ENCODE measurements around the gene TMEM253.

The TMEM253 gene

GRCh38 chr14:21090940-21091663, 9.8 kb upstream of the TMEM253 start:
- no peak for DNase-seq (ENCODE audit: low read depth, low spot score)
- Histone ChIP-seq H3K4me3 (ENCODE audit: low read length) (no peak overlapping the region), H3K9me3 (ENCODE audit: control insufficient read depth, insufficient read depth, low read length) (no peaks in the 10 kb centered on the region), H3K27me3 (ENCODE audit: control insufficient read depth, insufficient read depth, low read length) (no peaks in the 10 kb centered on the region), H3K4me1 (ENCODE audit: control insufficient read depth, insufficient read depth, low read length) (peaks cover 14% of the 10 kb centered on the region), H3K36me3 (ENCODE audit: control insufficient read depth, insufficient read depth, low read length) (peaks cover 31% of the 10 kb centered on the region), H3K27ac (ENCODE audit: low read length) (no peak overlapping the region)
- no CpG with 5 or more reads among the region's 45 CpGs for WGBS (ENCODE audit: insufficient coverage, insufficient read length)

GRCh38 chr14:21091821-21092272, 9.0 kb upstream of the TMEM253 start:
- Histone ChIP-seq H3K4me3 (ENCODE audit: low read length) (no peak overlapping the region), H3K36me3 (ENCODE audit: control insufficient read depth, insufficient read depth, low read length) (peaks cover 29% of the 10 kb centered on the region)

GRCh38 chr14:21092273-21093011, 8.4 kb upstream of the TMEM253 start:
- H3K4me1 ChIP-seq (ENCODE audit: control insufficient read depth, insufficient read depth, low read length): peaks cover 13% of the 10 kb centered on the region
- DNase-seq (ENCODE audit: low read depth, low spot score): no peak
- H3K27ac ChIP-seq (ENCODE audit: low read length): no peak overlapping the region
- WGBS (ENCODE audit: insufficient coverage, insufficient read length): no CpG with 5 or more reads among the region's 59 CpGs
- no peak overlapping the region for H3K4me3 ChIP-seq (ENCODE audit: low read length)
- no peaks in the 10 kb centered on the region for H3K27me3 ChIP-seq (ENCODE audit: control insufficient read depth, insufficient read depth, low read length)
- H3K36me3 ChIP-seq (ENCODE audit: control insufficient read depth, insufficient read depth, low read length): peaks cover 29% of the 10 kb centered on the region
- no peaks in the 10 kb centered on the region for H3K9me3 ChIP-seq (ENCODE audit: control insufficient read depth, insufficient read depth, low read length)

More at GRCh38 chr14:21091821-21092272, 9.0 kb upstream of the TMEM253 start:
- H3K4me1 ChIP-seq (ENCODE audit: control insufficient read depth, insufficient read depth, low read length): peaks cover 14% of the 10 kb centered on the region
- no peaks in the 10 kb centered on the region for H3K27me3 ChIP-seq (ENCODE audit: control insufficient read depth, insufficient read depth, low read length)
- no peak for DNase-seq (ENCODE audit: low read depth, low spot score)
- no peaks in the 10 kb centered on the region for H3K9me3 ChIP-seq (ENCODE audit: control insufficient read depth, insufficient read depth, low read length)
- no CpG with 5 or more reads among the region's 42 CpGs for WGBS (ENCODE audit: insufficient coverage, insufficient read length)
- H3K27ac ChIP-seq (ENCODE audit: low read length): no peak overlapping the region

GRCh38 chr14:21093018-21093417, 7.8 kb upstream of the TMEM253 start:
- DNase-seq (ENCODE audit: low read depth, low spot score): no peak
- no peaks in the 10 kb centered on the region for H3K9me3 ChIP-seq (ENCODE audit: control insufficient read depth, insufficient read depth, low read length)
- H3K36me3 ChIP-seq (ENCODE audit: control insufficient read depth, insufficient read depth, low read length): peaks cover 29% of the 10 kb centered on the region
- peaks cover 13% of the 10 kb centered on the region for H3K4me1 ChIP-seq (ENCODE audit: control insufficient read depth, insufficient read depth, low read length)
- H3K4me3 ChIP-seq (ENCODE audit: low read length): no peak overlapping the region
- no peaks in the 10 kb centered on the region for H3K27me3 ChIP-seq (ENCODE audit: control insufficient read depth, insufficient read depth, low read length)
- WGBS (ENCODE audit: insufficient coverage, insufficient read length): no CpG with 5 or more reads among the region's 36 CpGs
- H3K27ac ChIP-seq (ENCODE audit: low read length): no peak overlapping the region

- Histone ChIP-seq H3K4me1 (ENCODE audit: control insufficient read depth, insufficient read depth, low read length) (peaks cover 13% of the 10 kb centered on the region), H3K9me3 (ENCODE audit: control insufficient read depth, insufficient read depth, low read length) (no peaks in the 10 kb centered on the region), H3K27me3 (ENCODE audit: control insufficient read depth, insufficient read depth, low read length) (no peaks in the 10 kb centered on the region), H3K4me3 (ENCODE audit: low read length) (peak overlapping the region; percentile 14; the same call in 1 of the 2 replicates), H3K27ac (ENCODE audit: low read length) (peak overlapping the region; percentile 3), H3K36me3 (ENCODE audit: control insufficient read depth, insufficient read depth, low read length) (peaks cover 29% of the 10 kb centered on the region)
- DNase-seq (ENCODE audit: low read depth, low spot score): no peak
- no CpG with 5 or more reads among the region's 7 CpGs for WGBS (ENCODE audit: insufficient coverage, insufficient read length)
Measured at GRCh38 chr14:21093769-21094681, 6.8 kb upstream of the TMEM253 start.

- Histone ChIP-seq H3K4me1 (ENCODE audit: control insufficient read depth, insufficient read depth, low read length) (peaks cover 11% of the 10 kb centered on the region), H3K27me3 (ENCODE audit: control insufficient read depth, insufficient read depth, low read length) (no peaks in the 10 kb centered on the region), H3K9me3 (ENCODE audit: control insufficient read depth, insufficient read depth, low read length) (no peaks in the 10 kb centered on the region), H3K27ac (ENCODE audit: low read length) (no peak overlapping the region), H3K4me3 (ENCODE audit: low read length) (no peak overlapping the region), H3K36me3 (ENCODE audit: control insufficient read depth, insufficient read depth, low read length) (peaks cover 24% of the 10 kb centered on the region)
- no peak for DNase-seq (ENCODE audit: low read depth, low spot score)
- no CpG with 5 or more reads among the region's 6 CpGs for WGBS (ENCODE audit: insufficient coverage, insufficient read length)
Measured at GRCh38 chr14:21095430-21096205, 5.2 kb upstream of the TMEM253 start.

- H3K9me3 ChIP-seq (ENCODE audit: control insufficient read depth, insufficient read depth, low read length): no peaks in the 10 kb centered on the region
- WGBS (ENCODE audit: insufficient coverage, insufficient read length): no CpG with 5 or more reads among the region's 3 CpGs
- H3K36me3 ChIP-seq (ENCODE audit: control insufficient read depth, insufficient read depth, low read length): peaks cover 15% of the 10 kb centered on the region
- no peak for DNase-seq (ENCODE audit: low read depth, low spot score)
- no peak overlapping the region for H3K4me3 ChIP-seq (ENCODE audit: low read length)
- H3K27ac ChIP-seq (ENCODE audit: low read length): no peak overlapping the region
- no peaks in the 10 kb centered on the region for H3K27me3 ChIP-seq (ENCODE audit: control insufficient read depth, insufficient read depth, low read length)
- peaks cover 10% of the 10 kb centered on the region for H3K4me1 ChIP-seq (ENCODE audit: control insufficient read depth, insufficient read depth, low read length)
Measured at GRCh38 chr14:21096438-21096837, 4.4 kb upstream of the TMEM253 start.

- no CpG with 5 or more reads among the region's 10 CpGs for WGBS (ENCODE audit: insufficient coverage, insufficient read length)
- Histone ChIP-seq H3K27ac (ENCODE audit: low read length) (no peak overlapping the region), H3K36me3 (ENCODE audit: control insufficient read depth, insufficient read depth, low read length) (peaks cover 10% of the 10 kb centered on the region), H3K27me3 (ENCODE audit: control insufficient read depth, insufficient read depth, low read length) (no peaks in the 10 kb centered on the region), H3K4me3 (ENCODE audit: low read length) (peak overlapping the region; percentile 75; the same call in 1 of the 2 replicates), H3K4me1 (ENCODE audit: control insufficient read depth, insufficient read depth, low read length) (peaks cover 14% of the 10 kb centered on the region), H3K9me3 (ENCODE audit: control insufficient read depth, insufficient read depth, low read length) (no peaks in the 10 kb centered on the region)
- no peak for DNase-seq (ENCODE audit: low read depth, low spot score)
Measured at GRCh38 chr14:21096978-21097635, 3.8 kb upstream of the TMEM253 start.

- WGBS (ENCODE audit: insufficient coverage, insufficient read length): no CpG with 5 or more reads among the region's 19 CpGs
- Histone ChIP-seq H3K27ac (ENCODE audit: low read length) (no peak overlapping the region), H3K27me3 (ENCODE audit: control insufficient read depth, insufficient read depth, low read length) (no peaks in the 10 kb centered on the region), H3K4me3 (ENCODE audit: low read length) (peak overlapping the region; percentile 75), H3K9me3 (ENCODE audit: control insufficient read depth, insufficient read depth, low read length) (no peaks in the 10 kb centered on the region), H3K4me1 (ENCODE audit: control insufficient read depth, insufficient read depth, low read length) (peaks cover 19% of the 10 kb centered on the region), H3K36me3 (ENCODE audit: control insufficient read depth, insufficient read depth, low read length) (peaks cover 6% of the 10 kb centered on the region)
- no peak for DNase-seq (ENCODE audit: low read depth, low spot score)
Measured at GRCh38 chr14:21097636-21098075, 3.2 kb upstream of the TMEM253 start.

Measured in iPS DF 6.9 (cell line).